ENCODE data around the gene SYNPO2.

SYNPO2 gene

GRCh38 chr4:119105605-119106004 lies 217.0 kb downstream of the SYNPO2 start:
- no peak for DNase-seq (ENCODE audit: low read depth in 2 of 3, low spot score in 2 of 3)

GRCh38 chr4:119106036-119107000 lies 217.7 kb downstream of the SYNPO2 start:
- DNase-seq (ENCODE audit: low read depth in 2 of 3, low spot score in 2 of 3) = no peak

DNA sequence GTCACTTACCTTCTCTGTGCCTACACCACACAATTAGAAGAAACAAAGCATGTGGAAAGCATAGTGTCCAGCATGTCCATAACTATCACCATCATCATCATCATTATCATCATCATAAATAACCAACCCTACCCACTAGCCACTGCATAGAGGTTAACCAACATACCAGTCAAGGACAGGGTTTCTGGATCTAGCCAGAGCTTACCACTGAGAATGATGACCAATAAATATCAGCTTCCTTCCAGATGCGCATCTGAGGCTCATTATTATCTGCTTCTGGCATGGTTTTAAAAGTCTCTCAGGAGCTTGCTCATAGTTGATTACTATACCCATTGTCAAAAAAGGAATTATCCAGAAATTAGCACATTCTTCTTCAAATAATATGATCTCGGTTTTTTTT lies 221.5 kb downstream of the SYNPO2 start:
- no peak for DNase-seq (ENCODE audit: low read depth in 2 of 3, low spot score in 2 of 3)

All from activated CD8-positive, alpha-beta memory T cell treated with anti-CD3 and anti-CD28 coated beads for 48 hours (primary cell).